Adrenal gland (tissue), 12 donors: ENCODE data around the gene CDH4. TPM values are rescaled to one million over a fixed set of nuclear protein-coding genes. Genes with fewer than 3 reads are reported as not detected.

Experiments used
- DNase-seq, 7 donors: peaks; one replicate each; pipeline ENCODE4 v3.0.0-alpha.2; 2019 to 2020
- H3K27ac ChIP-seq, 5 donors: fragments of 200-600 bp; sonication (generic) in 4 of 5; 1 replicate in 3 of 5; 2 replicates in 2 of 5; pipeline versions ENCODE4 v1.5.1 to v1.8.0; 2016 to 2020; ENCODE audit warnings: mild to moderate bottlenecking in 1 of 5
- H3K27me3 ChIP-seq: fragments of 200-600 bp; 2 replicates; pipeline ENCODE4 v1.8.0; 2021
- H3K36me3 ChIP-seq, 2 donors: fragments of 200-600 bp; replicated peaks in 1 of 2; 1 replicate in 1 of 2; 2 replicates in 1 of 2; pipeline versions ENCODE4 v1.5.1 to v1.8.0; 2018 to 2022
- H3K4me1 ChIP-seq, 2 donors: fragments of 200-600 bp; replicated peaks in 1 of 2; 1 replicate in 1 of 2; 2 replicates in 1 of 2; pipeline versions ENCODE4 v1.5.1 to v1.8.0; 2018 to 2021
- H3K4me3 ChIP-seq, 4 donors: fragments of 200-600 bp; sonication (generic) in 3 of 4; one replicate each; pipeline ENCODE4 v1.5.1; 2016 to 2018
- H3K9me3 ChIP-seq, 3 donors: fragments of 200-600 bp; sonication (generic) in 1 of 3; replicated peaks in 1 of 3; 1 replicate in 2 of 3; 2 replicates in 1 of 3; pipeline versions ENCODE4 v1.5.1 to v1.8.0; 2016 to 2021
- POLR2A ChIP-seq, 2 donors: fragments of 450-650 bp; IDR thresholded peaks; one replicate each; pipeline ENCODE4 v1.6.1; 2017; ENCODE audit warnings: antibody characterized with exemption in 2 of 2, mild to moderate bottlenecking in 2 of 2, moderate library complexity in 1 of 2
- WGBS, 4 donors: extraction: QIAGEN DNeasy Blood & Tissue Kit in 2 of 4; methylation state at CpG; one replicate each; pipeline versions ENCODE4 v1.1.5 to v1.1.7; 2013 to 2017; 5-methylcytosine and 5-hydroxymethylcytosine counted together
- intact Hi-C, 2 donors: fragments of 100-400 bp; cut with DNase I; formaldehyde crosslinking; loops; one replicate each; pipeline versions ENCODE4 v1.14.1 to v1.15.0; 2022 to 2023
- polyA plus RNA-seq, 3 donors: library from polyadenylated mRNA; stranded (reverse); fragments of 200-250 nt in 2 of 3; fragments of 350-450 nt in 1 of 3; fragmentation: Illumina TruSeq in 1 of 3; extraction: RNeasy Lipid Tissue Mini Kit (QIAGEN cat#74804) in 1 of 3; gene quantifications; one replicate each; pipeline ENCODE4 v1.2.3, GENCODE V29; 2013 to 2014
- total RNA-seq, 9 donors: library from RNA; depleted of rRNA in 4 of 9; stranded (reverse); fragments of >200 nt in 4 of 9; fragments of 120-200 nt in 1 of 9; fragmentation: NEBNext Ultra II Directional in 1 of 9; extraction: Animal tissue kit (Norgen Biotek cat#: 25700) in 1 of 9; gene quantifications; one replicate each; pipeline versions ENCODE4 v1.1.0 to v1.2.4, GENCODE V29; 2013 to 2023
- TF ChIP-seq, protein P1 (sequence below), 6 experiments: fragments of 450-650 bp in 4 of 6; fragments of 200-600 bp in 2 of 6; sonication (generic) in 1 of 6; IDR thresholded peaks; 1 replicate in 5 of 6; 2 replicates in 1 of 6; pipeline versions ENCODE4 v1.5.1 to v1.8.0; 2016 to 2021; ENCODE audit warnings: antibody characterized with exemption in 6 of 6, mild to moderate bottlenecking in 2 of 6, moderate library complexity in 1 of 6
- donor health status: healthy with polysubstance abuse.
- donor health status: Bipolar disorder and iron deficiency.
- donor health status: DM: yes; HTN: yes; CAD: no.
- donor health status: DM: no; HTN: no; CAD: no.
- donor health status: DM: no; HTN: no; CAD: no.
- donor health status: DM: yes; HTN: yes; CAD: no.

CDH4 gene
- total and polyA plus RNA-seq, 12 donors = 0.08 to 0.53 (median 0.20) TPM; not detected in 3

GRCh38 chr20:61571221-61571620, 319.2 kb downstream of the CDH4 start:
- no peaks in the 10 kb centered on the region for H3K9me3 ChIP-seq
- TF ChIP-seq POLR2A (IDR thresholded peaks at IDR 0.05) = no peak
- TF ChIP-seq, protein P1, sequence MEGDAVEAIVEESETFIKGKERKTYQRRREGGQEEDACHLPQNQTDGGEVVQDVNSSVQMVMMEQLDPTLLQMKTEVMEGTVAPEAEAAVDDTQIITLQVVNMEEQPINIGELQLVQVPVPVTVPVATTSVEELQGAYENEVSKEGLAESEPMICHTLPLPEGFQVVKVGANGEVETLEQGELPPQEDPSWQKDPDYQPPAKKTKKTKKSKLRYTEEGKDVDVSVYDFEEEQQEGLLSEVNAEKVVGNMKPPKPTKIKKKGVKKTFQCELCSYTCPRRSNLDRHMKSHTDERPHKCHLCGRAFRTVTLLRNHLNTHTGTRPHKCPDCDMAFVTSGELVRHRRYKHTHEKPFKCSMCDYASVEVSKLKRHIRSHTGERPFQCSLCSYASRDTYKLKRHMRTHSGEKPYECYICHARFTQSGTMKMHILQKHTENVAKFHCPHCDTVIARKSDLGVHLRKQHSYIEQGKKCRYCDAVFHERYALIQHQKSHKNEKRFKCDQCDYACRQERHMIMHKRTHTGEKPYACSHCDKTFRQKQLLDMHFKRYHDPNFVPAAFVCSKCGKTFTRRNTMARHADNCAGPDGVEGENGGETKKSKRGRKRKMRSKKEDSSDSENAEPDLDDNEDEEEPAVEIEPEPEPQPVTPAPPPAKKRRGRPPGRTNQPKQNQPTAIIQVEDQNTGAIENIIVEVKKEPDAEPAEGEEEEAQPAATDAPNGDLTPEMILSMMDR (IDR thresholded peaks at IDR 0.05) = no peak
- intact Hi-C loops = no loop called here
- no peak overlapping the region for H3K27ac ChIP-seq
- H3K36me3 ChIP-seq = no peaks in the 10 kb centered on the region
- H3K4me3 ChIP-seq = no peak overlapping the region
- DNase-seq = no peak
- peaks cover 3% of the 10 kb centered on the region for H3K27me3 ChIP-seq
- 78 to 88% (median 82%) methylated on average over 9 of the region's 9 CpGs for WGBS, 4 donors
- H3K4me1 ChIP-seq = no peaks in the 10 kb centered on the region

- no peak overlapping the region for H3K4me3 ChIP-seq
- no peak overlapping the region for H3K27ac ChIP-seq
- H3K27me3 ChIP-seq = peaks cover 3% of the 10 kb centered on the region
- no peaks in the 10 kb centered on the region for H3K4me1 ChIP-seq
- DNase-seq = no peak
- H3K9me3 ChIP-seq = no peaks in the 10 kb centered on the region
- 56 to 66% (median 58%) methylated on average over 10 to 13 of the region's 13 CpGs for WGBS, 4 donors
- TF ChIP-seq, protein P1 (IDR thresholded peaks at IDR 0.05) = no peak
- no peak for TF ChIP-seq POLR2A (IDR thresholded peaks at IDR 0.05)
- H3K36me3 ChIP-seq = no peaks in the 10 kb centered on the region
- intact Hi-C loops = no loop called here
Measured at GRCh38 chr20:61571916-61572711, 320.1 kb downstream of the CDH4 start.

DNA sequence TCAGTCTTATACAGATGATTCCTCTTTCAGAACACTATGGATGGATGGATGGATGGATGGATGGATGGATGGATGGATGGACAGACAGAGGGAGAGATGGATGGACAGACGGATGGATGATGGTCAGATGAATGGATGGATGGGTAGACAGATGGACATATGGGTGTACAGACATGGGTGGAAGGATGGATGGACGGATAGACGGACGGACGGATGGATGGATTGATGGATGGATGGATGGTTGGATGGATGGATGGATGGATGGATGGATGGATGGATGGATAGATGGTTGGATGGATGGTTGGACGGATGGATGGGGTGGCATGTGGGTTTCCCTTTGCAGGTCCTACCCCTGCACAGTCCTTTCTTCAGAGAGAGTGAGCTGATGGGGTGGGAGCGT, 320.7 kb downstream of the CDH4 start:
- 60 to 81% (median 72%) methylated on average over 7 of the region's 7 CpGs for WGBS, 4 donors
- no peaks in the 10 kb centered on the region for H3K4me1 ChIP-seq
- no peak for TF ChIP-seq POLR2A (IDR thresholded peaks at IDR 0.05)
- TF ChIP-seq, protein P1 (IDR thresholded peaks at IDR 0.05) = no peak
- intact Hi-C loops = no loop called here
- DNase-seq = no peak
- no peak overlapping the region for H3K27ac ChIP-seq
- no peak overlapping the region for H3K4me3 ChIP-seq
- no peaks in the 10 kb centered on the region for H3K36me3 ChIP-seq
- H3K9me3 ChIP-seq = no peaks in the 10 kb centered on the region
- H3K27me3 ChIP-seq = peaks cover 3% of the 10 kb centered on the region

- TF ChIP-seq POLR2A (IDR thresholded peaks at IDR 0.05) = no peak
- TF ChIP-seq, protein P1 (IDR thresholded peaks at IDR 0.05) = no peak
- no peak for DNase-seq
- no peaks in the 10 kb centered on the region for H3K36me3 ChIP-seq
- H3K9me3 ChIP-seq = no peaks in the 10 kb centered on the region
- peaks cover 3% of the 10 kb centered on the region for H3K27me3 ChIP-seq
- H3K4me3 ChIP-seq = no peak overlapping the region
- 72 to 76% (median 74%) methylated on average over 7 to 16 of the region's 16 CpGs for WGBS, 4 donors
- intact Hi-C loops = no loop called here
- no peaks in the 10 kb centered on the region for H3K4me1 ChIP-seq
- no peak overlapping the region for H3K27ac ChIP-seq
Measured at GRCh38 chr20:61573415-61574305, 321.6 kb downstream of the CDH4 start.
